IMR-90 (cell line): Measurements from ENCODE around the gene HTT. TPM values are rescaled to one million over a fixed set of nuclear protein-coding genes. Genes with fewer than 3 reads are reported as not detected.

Experiments
- ATAC-seq: fragments of 200-7000 bp; cut with Tn5 transposase; 2 replicates; pipeline ENCODE4 v1.9.1; 2020; ENCODE audit warnings: low read depth, mild to moderate bottlenecking, moderate library complexity
- BruUV-seq: library from RNA; stranded (reverse); fragments of 400-500 nt; replicated peaks from 2 replicates; lab custom pipeline; 2021; lab: Mats Ljungman, UMichigan
- CTCF ChIA-PET: fragments of 300-600 bp; formaldehyde crosslinking; extraction: SDS; loops from one replicate; lab custom pipeline; 2021; ENCODE audit warnings: antibody characterized with exemption; lab: Yijun Ruan, JAX
- POLR2A ChIA-PET: fragments of 300-600 bp; sonication (Branson Sonifier 250); formaldehyde crosslinking; loops from one replicate; lab custom pipeline; 2022; ENCODE audit warnings: antibody characterized with exemption; ENCODE audit not compliant: unreplicated experiment; lab: Charles Lee
- DNase-seq: peaks from one replicate; pipeline ENCODE4 v3.0.0; 2013
- H2AFZ ChIP-seq: replicated peaks from 2 replicates; pipeline ENCODE3; 2013; ENCODE audit warnings: low read length, mild to moderate bottlenecking; ENCODE audit not compliant: poor library complexity
- H2AK5ac ChIP-seq: 2 replicates; pipeline ENCODE4 v1.6.1; 2013; ENCODE audit warnings: low read depth, low read length, inconsistent platforms
- H2AK9ac ChIP-seq: replicated peaks from 2 replicates; pipeline ENCODE3; 2013; ENCODE audit warnings: mild to moderate bottlenecking, low read depth, low read length, moderate library complexity; ENCODE audit not compliant: poor library complexity
- H2BK120ac ChIP-seq: 2 replicates; pipeline ENCODE4 v1.6.1; 2013; ENCODE audit warnings: low read depth, low read length, inconsistent platforms
- H2BK15ac ChIP-seq: 3 replicates; pipeline ENCODE4 v1.6.1; 2013; ENCODE audit warnings: low read depth, low read length, inconsistent platforms
- H2BK20ac ChIP-seq: 2 replicates; pipeline ENCODE4 v1.6.1; 2013; ENCODE audit warnings: low read depth, mild to moderate bottlenecking, inconsistent platforms, low read length, moderate library complexity
- H2BK5ac ChIP-seq: 2 replicates; pipeline ENCODE4 v1.6.1; 2013; ENCODE audit warnings: mild to moderate bottlenecking, low read depth, low read length, inconsistent platforms; ENCODE audit not compliant: poor library complexity, severe bottlenecking
- H3K14ac ChIP-seq: replicated peaks from 2 replicates; pipeline ENCODE4 v1.6.1; 2013; ENCODE audit warnings: low read depth, low read length, inconsistent platforms
- H3K18ac ChIP-seq: 2 replicates; pipeline ENCODE4 v1.6.1; 2013; ENCODE audit warnings: low read depth, low read length, control low read depth
- H3K23ac ChIP-seq: 2 replicates; pipeline ENCODE4 v1.6.1; 2013; ENCODE audit warnings: low read depth, low read length, inconsistent platforms
- H3K27ac ChIP-seq: 2 replicates; pipeline ENCODE4 v1.5.1; 2013; ENCODE audit warnings: mild to moderate bottlenecking, control low read depth, low read length; ENCODE audit not compliant: insufficient read depth
- H3K27me3 ChIP-seq: 2 replicates; pipeline ENCODE4 v1.6.1; 2013; ENCODE audit warnings: low read length; ENCODE audit not compliant: control insufficient read depth, insufficient read depth
- H3K36me3 ChIP-seq: 2 replicates; pipeline ENCODE4 v1.6.1; 2013; ENCODE audit warnings: low read length, mixed read lengths; ENCODE audit not compliant: control insufficient read depth, insufficient read depth
- H3K4ac ChIP-seq: 2 replicates; pipeline ENCODE4 v1.6.1; 2013; ENCODE audit warnings: low read depth, low read length, inconsistent platforms
- H3K4me1 ChIP-seq: 2 replicates; pipeline ENCODE4 v1.6.1; 2013; ENCODE audit warnings: low read length, mixed read lengths; ENCODE audit not compliant: control insufficient read depth, insufficient read depth
- H3K4me2 ChIP-seq: 2 replicates; pipeline ENCODE4 v1.6.1; 2013; ENCODE audit warnings: low read depth, mild to moderate bottlenecking, control low read depth, low read length, moderate library complexity
- H3K4me3 ChIP-seq: 2 replicates; pipeline ENCODE4 v1.5.1; 2013; ENCODE audit warnings: low read depth, mild to moderate bottlenecking, control low read depth, low read length, moderate library complexity; ENCODE audit not compliant: insufficient read depth
- H3K56ac ChIP-seq: 2 replicates; pipeline ENCODE4 v1.6.1; 2013; ENCODE audit warnings: low read length, inconsistent platforms; ENCODE audit not compliant: insufficient read depth; ENCODE audit errors: extremely low read depth
- H3K79me1 ChIP-seq, 2 experiments: 2 replicates each; pipeline ENCODE4 v1.6.1; 2013; ENCODE audit warnings: low read length in 2 of 2, inconsistent platforms in 1 of 2, low read depth in 1 of 2
- H3K9ac ChIP-seq: 2 replicates; pipeline ENCODE4 v1.6.1; 2013; ENCODE audit warnings: low read depth, low read length, control low read depth
- H3K9me1 ChIP-seq: 2 replicates; pipeline ENCODE4 v1.6.1; 2013; ENCODE audit warnings: low read length, inconsistent platforms; ENCODE audit not compliant: insufficient read depth
- H3K9me3 ChIP-seq: 2 replicates; pipeline ENCODE4 v1.6.1; 2013; ENCODE audit warnings: low read length; ENCODE audit not compliant: control insufficient read depth, insufficient read depth
- H4K20me1 ChIP-seq: 2 replicates; pipeline ENCODE4 v1.6.1; 2013; ENCODE audit warnings: low read length, inconsistent platforms; ENCODE audit not compliant: insufficient read depth
- H4K5ac ChIP-seq: 2 replicates; pipeline ENCODE4 v1.6.1; 2013; ENCODE audit warnings: mild to moderate bottlenecking, low read depth, low read length, control low read depth
- H4K8ac ChIP-seq, 2 experiments: 2 replicates each; pipeline ENCODE4 v1.6.1; 2013; ENCODE audit warnings: low read depth in 2 of 2, low read length in 2 of 2, control low read depth in 1 of 2, inconsistent platforms in 1 of 2
- H4K91ac ChIP-seq: 2 replicates; pipeline ENCODE4 v1.6.1; 2013; ENCODE audit warnings: low read depth, low read length, inconsistent platforms; ENCODE audit not compliant: insufficient read depth
- RFX5 ChIP-seq: IDR thresholded peaks from 2 replicates; pipeline ENCODE4 v1.8.0; 2012; ENCODE audit warnings: low read depth, mild to moderate bottlenecking, low read length, moderate library complexity
- WGBS, 2 experiments: methylation state at CpG; one replicate each; pipeline versions ENCODE4 v1.1.5 to v1.1.7; 2013; ENCODE audit warnings: missing lambda C conversion rate in 2 of 2; ENCODE audit not compliant: insufficient read length in 1 of 2; ENCODE audit errors: extremely low coverage in 2 of 2; 5-methylcytosine and 5-hydroxymethylcytosine counted together
- dilution Hi-C: fragments of 300-500 bp; cut with HindIII; formaldehyde crosslinking; loops from one replicate; pipeline ENCODE4 v1.14.3; 2018; ENCODE audit warnings: low sequenced_read_pairs; ENCODE audit not compliant: unreplicated experiment
- in situ Hi-C: fragments of 300-500 bp; cut with MboI; formaldehyde crosslinking; loops from 3 replicates; pipeline ENCODE4 v1.14.3; 2019; ENCODE audit warnings: low sequenced_read_pairs, inconsistent platforms, mixed read lengths
- intact Hi-C: fragments of 100-400 bp; cut with micrococcal nuclease; formaldehyde crosslinking; loops from 2 replicates; pipeline ENCODE4 v1.10.0; 2022
- polyA plus RNA-seq, 3 experiments: library from polyadenylated mRNA; depleted of rRNA; stranded (reverse); fragments of >200 nt; gene quantifications; 2 replicates each; pipeline ENCODE4 v1.2.3, GENCODE V29; 2012; ENCODE audit warnings: low replicate concordance in 1 of 3
- total RNA-seq: library from RNA; depleted of rRNA; stranded (reverse); fragments of >200 nt; gene quantifications from 2 replicates; pipeline ENCODE4 v1.2.3, GENCODE V29; 2012

HTT gene
- total and polyA plus RNA-seq, 2 of the 4 experiments (the other 2 are of a cell fraction): 11.6 to 14.3 TPM

DNA sequence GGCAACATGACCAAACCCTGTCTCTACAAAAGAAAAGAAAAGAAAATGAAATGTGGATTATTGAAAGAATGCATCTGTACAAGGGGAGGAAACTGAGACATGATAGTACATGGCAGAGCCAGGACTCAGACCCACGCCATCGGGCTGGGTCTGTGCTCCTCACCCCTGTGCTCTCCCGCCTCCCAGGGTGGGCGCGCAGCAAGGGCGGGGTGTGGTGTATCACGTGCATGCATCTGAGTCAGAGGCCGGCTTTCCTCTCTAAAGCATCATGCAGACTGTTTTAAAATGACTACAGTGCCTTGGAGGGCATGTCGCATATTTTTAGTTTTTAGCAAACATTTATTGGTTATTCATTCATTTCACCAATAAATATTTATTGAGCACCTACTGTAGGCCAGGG is 47.9 kb upstream of the HTT start:
- Histone ChIP-seq H3K9ac (no peak overlapping the region), H3K4me2 (no peak overlapping the region), H2BK15ac (no peak overlapping the region), H3K27me3 (peaks cover 33% of the 10 kb centered on the region), H3K14ac (no peak overlapping the region), H3K4me3 (no peak overlapping the region), H2AK5ac (no peak overlapping the region), H3K56ac (no peak overlapping the region), H3K27ac (no peak overlapping the region), H4K5ac (no peak overlapping the region), H4K20me1 (no peaks in the 10 kb centered on the region), H2BK5ac (no peak overlapping the region), H3K18ac (no peak overlapping the region), H2AK9ac (no peak overlapping the region), H3K4me1 (no peaks in the 10 kb centered on the region), H3K36me3 (no peaks in the 10 kb centered on the region), H3K4ac (no peak overlapping the region), H4K91ac (no peak overlapping the region), H3K79me1 (no peaks in the 10 kb centered on the region), H3K23ac (no peak overlapping the region), H4K8ac (no peak overlapping the region), H2BK20ac (no peak overlapping the region), H3K9me3 (peaks cover 7% of the 10 kb centered on the region), H3K9me1 (no peaks in the 10 kb centered on the region), H2BK120ac (no peak overlapping the region), H2AFZ (no peak overlapping the region)
- POLR2A ChIA-PET: no interaction called here
- CTCF ChIA-PET: no interaction called here
- WGBS, 2 experiments: 90% methylated on average over 2 of the region's 9 CpGs; no CpG with 5 or more reads in 1 of the 2 experiments
- BruUV-seq: no TSS peak
- dilution Hi-C loops (no loop called here), in situ Hi-C loops (loop anchor here (25.0 kb wide), 1 partner anchor 264 kb away; the partner anchor contains the start of gene TNIP2), intact Hi-C loops (no loop called here)
- DNase-seq: no peak
- no peak for ATAC-seq
- no peak for TF ChIP-seq RFX5
